ENCODE results near the gene MFF. TPM values are rescaled to one million over a fixed set of nuclear protein-coding genes. Genes with fewer than 3 reads are reported as not detected.
"Not testable (repeated sequence)": the region's sequence is repeated elsewhere in the genome, so short reads cannot be mapped to it uniquely, and the experiment has no call there.

The MFF gene
- total RNA-seq, 1 donor from 2014 or later = 35.4 TPM

DNA sequence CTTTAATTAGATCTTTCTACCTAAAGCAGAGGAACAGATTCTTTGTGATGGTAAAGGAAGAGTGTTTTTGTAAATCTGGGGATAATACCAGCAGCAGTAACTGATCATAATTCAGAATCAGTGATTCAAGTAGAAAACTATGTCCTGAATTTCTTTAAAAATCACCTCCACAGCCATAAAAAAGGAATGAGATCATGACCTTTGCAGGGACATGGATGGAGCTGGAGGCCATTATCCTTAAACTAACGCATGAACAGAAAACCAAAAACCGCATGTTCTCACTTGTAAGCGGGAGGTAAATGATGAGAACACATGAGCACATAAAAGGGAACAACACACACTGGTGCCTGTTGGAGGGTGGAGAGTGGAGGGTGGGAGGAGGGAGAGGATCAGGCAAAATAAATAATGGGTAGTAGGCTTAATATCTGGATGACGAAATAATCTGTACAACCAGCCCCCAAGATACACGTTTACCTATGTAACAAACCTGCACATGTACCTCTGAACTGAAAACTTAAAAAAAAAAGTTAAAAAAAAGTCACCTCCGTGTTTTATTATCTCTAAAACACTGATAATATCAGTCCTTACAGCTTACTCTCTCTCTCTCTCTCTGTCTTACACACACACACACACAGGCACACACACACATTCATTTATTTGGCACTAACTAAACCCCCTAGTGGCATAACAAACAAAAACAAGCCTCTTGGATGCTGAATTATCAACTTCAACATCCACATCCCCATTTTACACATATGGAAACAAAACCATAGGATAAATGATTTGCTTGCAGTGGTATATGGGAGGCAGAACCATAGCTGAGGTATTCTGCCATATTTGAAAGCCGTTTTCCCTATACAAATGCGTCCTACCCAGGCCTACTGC, 52.7 kb downstream of the MFF start:
- no peak for DNase-seq (ENCODE audit: low read depth in 2 of 2)

DNA sequence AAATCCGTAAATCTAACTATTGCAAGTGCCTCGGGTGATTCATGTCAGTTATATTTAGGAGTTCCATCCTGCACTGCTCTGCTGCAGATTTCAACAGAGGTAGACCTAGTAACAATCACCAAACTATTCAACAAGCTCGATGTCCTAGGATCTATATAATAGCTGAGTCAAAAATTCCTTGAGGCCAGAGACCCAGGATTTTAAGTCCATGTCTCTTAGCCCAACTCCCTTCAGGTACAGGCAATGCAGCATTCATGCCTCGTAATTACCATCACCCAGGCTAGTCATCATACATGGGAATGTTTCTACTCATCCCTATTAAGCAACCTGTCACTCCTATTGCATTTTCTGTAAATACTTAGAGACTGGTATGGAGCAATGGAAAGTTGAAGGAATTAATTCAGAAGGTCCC, 53.3 kb downstream of the MFF start:
- no peak for DNase-seq (ENCODE audit: low read depth in 2 of 2)

DNA sequence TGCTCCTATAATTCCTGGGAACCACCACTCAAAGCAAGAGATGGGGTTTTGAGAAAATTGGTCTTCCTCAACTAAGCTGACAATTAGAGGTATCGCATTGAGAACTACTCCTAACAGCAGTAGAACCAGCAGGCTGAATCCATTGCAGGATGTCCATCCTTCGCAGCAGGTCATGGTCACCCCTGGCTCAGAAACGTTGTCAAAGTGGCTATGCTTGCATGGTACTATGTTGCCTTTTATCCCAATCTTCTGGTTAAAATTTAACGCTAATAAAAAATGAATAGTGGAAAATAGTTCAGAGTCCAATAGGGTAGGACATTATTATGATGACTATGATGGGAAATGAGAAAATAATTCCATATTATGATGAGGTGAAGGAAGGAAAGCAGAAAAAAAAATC, 54.0 kb downstream of the MFF start, which contains the start of gene TM4SF20:
Gene TM4SF20, minus strand, starts transcription at position 212 of the 400 bp plus-strand sequence. Its CDS starts 38 bp downstream, at position 174.
- DNase-seq (ENCODE audit: low read depth in 2 of 2) = no peak

DNA sequence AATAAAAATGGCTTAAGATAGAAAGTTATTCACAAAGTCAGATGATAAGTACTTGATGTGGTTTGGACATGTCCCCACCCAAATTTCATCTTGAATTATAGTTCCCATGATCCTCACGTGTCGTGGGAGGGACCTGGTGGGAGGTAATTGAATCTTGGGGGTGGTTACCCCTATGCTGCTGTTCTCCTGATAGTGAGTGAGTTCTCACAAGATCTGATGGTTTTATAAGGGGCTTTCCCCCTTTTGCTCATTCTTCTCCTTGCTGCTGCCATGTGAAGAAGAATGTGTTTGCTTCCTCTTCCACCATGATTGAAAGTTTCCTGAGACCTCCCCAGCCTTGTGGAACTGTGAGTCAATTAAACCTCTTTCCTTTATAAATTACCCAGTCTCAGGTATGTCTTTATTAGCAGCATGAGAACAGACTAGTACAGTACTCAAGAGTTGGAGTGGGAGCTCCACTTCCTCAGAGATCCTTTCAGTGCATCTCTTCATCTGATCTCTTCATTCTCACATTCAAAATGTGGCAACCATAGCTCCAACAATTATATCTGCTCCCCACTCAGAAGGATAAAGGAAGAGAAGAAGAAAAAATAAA, 57.3 kb downstream of the MFF start:
- not testable (repeated sequence) for DNase-seq (ENCODE audit: low read depth in 2 of 2)

DNA sequence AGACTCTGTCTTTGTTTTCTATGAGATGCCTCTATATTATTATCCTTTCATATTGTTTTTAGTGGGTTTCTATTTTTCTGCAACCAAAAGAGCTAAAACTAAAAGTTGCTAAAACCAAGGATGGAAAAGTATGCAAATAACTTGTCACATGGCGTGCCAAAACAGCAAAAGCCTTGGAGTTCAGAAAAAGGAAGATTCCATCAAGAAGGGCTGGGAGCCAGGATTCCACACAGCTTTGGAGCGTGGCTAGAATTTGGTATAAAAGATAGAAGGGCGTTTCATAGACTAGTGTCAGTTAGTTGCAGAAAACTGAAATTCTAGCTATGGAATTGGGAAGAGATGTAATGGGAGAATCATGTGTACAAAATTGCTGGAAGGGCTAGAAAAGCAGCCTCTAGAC, 58.6 kb downstream of the MFF start:
- DNase-seq (ENCODE audit: low read depth in 2 of 2) = no peak

DNA sequence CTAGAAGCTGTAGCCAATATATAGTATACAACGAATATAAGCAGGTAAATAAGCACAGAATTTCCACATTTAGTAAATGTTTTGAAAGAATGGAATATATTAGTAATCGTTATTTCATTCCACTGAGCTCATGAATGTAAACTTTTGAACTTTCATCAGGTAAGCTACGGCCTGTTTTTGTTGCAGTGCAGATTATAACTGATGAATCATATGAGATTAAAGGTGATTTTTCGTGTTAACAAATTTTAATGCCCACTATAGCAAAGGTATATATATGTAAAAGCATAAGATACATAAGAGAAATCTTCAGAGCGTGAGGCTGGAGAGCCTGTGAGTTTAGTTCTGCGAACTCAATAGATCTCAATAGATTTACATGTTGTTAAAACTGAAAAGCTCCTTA, 61.6 kb downstream of the MFF start:
- no peak for DNase-seq (ENCODE audit: low read depth in 2 of 2)

DNA sequence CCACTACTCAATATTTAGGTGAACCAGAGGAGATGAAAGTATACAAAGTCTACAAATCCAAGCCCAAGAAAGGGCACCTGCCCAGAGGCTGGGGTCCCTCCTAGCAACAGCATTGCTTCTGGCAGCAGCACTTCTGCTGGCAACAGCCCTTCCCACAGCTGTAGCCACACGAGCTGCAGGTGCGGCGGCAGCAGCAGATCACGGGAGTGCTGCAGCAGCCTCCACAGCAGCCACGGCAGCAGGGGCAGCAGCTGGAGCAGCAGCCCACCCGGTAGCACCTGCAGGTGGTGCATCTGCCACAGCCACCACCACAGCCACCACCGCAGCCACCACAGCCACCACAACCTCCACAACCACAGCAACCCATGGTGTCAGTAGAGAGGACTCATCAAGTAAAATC, 62.5 kb downstream of the MFF start, which contains the start of gene SCYGR1:
Gene SCYGR1, minus strand, starts transcription at position 367 of the 400 bp plus-strand sequence. Its CDS starts 0 bp downstream, at position 367.
- DNase-seq (ENCODE audit: low read depth in 2 of 2) = not testable (repeated sequence)

DNA sequence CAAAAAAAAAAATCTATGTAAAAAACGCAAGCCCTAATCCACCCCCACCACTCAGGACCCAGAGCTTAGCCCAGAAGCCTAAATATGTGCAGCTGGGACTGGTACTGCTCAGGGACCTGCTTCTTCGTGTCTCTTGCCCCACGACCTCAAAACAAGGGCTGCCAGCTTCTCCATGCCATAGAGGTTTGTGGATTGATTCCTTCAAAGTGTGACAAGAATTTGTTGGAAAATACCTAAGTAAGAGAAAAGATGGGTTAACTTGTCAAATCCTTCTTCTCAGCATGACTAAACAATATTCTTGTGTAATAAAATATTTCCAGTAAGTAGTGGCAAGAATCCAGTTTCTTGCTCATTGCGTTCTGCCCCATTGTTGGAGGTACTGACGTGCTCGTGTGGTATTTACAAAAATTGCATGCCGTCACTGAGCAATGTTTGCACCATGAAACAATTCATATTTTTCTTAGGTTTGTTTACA, 63.5 kb downstream of the MFF start:
- DNase-seq (ENCODE audit: low read depth in 2 of 2) = no peak

DNA sequence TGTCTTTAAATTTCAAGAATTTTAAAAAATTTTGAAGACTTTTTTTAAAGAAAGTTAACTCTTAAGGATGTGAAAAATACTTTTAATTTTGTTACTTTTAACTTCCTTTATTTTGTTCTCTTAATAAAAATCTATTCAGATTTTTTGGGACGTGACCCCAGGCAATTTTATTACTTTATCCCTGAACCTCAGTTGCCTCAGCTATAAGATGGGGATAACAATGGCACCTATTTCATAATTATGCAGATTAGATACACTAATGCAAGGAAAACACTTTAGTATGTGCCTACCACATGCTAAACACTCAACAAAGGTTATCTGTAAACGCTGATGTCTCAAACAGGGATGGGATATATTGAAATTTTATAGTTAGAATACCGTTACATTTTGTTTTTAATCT, 64.2 kb downstream of the MFF start:
- DNase-seq (ENCODE audit: low read depth in 2 of 2) = no peak

DNA sequence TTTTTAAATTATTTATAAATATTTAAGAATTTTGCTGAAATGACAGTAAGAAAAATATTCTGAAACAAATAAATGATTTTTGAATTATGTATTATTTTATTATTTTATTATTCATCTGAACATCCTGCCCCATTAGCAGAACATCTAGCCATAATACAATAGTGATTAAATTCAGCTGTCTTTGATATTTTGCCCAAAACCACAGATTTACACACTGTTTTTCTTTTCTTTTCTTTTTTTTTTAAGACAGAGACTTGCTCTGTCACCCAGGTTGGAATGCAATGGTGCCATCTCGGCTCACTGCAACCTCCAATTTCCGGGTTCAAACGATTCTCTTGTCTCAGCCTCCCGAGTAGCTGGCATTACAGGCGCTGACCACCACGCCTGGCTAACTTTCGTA, 64.6 kb downstream of the MFF start:
- no peak for DNase-seq (ENCODE audit: low read depth in 2 of 2)

DNA sequence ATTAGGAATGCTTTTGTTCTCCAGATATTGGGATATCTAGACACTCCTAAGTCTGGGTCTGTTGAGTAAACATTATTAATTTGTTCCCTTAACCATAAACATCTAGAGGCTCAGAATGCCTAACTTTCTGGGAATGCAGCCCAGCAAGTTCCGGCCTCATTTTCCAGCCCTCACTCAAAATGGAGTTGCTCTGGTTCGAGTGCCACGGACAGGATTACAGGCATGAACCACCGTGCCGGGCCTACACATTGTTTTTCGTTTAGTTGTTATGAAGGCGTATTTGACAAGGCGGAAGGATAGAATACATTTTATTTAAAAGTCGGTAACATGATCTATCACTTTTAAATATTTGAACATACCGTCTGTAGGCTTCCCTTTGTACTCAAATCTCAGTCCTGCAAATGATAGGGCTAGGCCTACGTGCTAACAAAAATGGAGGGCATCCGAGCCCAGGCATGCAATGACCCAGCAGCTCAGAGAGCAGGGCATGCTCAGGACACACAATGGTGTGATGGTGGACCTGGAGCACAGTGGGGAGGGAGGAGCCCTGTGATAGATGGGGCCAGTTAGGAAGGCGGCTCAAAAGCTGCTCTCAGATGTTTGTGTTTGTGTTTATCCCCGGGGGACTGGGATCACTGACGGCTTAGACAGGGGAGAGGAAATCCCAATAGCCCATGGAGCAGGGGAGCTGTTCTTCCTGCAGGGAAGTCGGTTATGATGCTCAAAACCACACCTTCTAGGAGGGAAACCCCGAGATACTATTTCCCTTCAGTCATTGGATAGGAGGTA, 65.6 kb downstream of the MFF start:
- DNase-seq (ENCODE audit: low read depth in 2 of 2) = no peak

DNA sequence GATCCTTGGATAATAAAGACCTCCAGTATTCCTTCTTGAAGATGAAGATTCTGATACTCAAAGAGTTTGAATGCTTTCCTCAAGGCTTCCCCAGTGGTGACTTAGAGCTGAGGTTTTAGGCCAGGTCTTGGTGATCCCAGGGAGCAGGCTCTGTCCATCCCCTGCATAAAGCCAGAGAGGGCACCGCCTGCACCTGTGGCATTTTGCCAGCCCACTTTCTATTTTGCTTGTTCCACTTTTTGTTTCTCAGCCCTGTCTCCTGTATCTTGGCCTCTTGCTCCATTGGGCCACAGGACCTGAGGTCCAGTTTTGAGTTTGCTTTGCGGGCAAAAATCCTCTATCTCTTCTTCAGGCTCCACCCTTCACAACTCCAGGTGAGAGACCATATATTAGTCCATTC, 69.3 kb downstream of the MFF start:
- DNase-seq (ENCODE audit: low read depth in 2 of 2) = no peak

DNA sequence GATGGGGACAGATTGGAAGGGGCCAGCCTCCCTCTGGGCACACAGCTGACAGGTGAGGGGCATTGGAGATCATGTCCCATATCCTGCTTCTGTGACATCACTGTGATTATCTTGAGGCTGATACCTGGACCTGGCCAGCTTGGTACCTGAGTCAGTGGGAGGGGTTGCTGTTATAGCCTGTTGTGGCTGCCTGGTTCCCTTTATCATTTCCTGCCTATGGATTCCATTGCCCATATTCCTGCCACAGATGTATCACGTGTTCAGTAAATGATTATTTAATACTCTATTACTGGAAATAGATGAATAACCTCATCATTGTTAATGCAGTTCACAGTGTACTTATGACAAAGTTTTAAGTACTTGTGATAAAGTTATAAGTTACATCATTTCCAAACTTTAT, 70.5 kb downstream of the MFF start:
- DNase-seq (ENCODE audit: low read depth in 2 of 2) = no peak

DNA sequence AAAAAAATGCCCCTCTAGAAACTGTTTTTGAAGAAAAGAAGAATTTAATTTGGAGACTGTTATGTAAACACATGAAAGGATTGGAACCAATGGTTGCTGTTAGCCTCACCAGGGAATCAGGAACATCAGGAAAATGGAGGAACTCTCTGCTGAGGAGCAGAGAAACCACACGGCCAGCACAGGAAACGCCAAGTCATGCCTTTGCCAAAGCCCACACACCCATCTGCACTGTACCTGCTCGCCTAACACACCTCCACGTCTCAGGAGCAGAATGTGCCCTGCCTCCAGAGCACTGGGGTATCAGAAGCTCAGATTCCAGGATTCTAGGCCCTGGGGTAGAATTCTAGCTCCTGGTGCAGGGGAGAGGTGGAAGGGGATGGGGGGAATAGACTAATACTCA, 72.5 kb downstream of the MFF start:
- no peak for DNase-seq (ENCODE audit: low read depth in 2 of 2)

DNA sequence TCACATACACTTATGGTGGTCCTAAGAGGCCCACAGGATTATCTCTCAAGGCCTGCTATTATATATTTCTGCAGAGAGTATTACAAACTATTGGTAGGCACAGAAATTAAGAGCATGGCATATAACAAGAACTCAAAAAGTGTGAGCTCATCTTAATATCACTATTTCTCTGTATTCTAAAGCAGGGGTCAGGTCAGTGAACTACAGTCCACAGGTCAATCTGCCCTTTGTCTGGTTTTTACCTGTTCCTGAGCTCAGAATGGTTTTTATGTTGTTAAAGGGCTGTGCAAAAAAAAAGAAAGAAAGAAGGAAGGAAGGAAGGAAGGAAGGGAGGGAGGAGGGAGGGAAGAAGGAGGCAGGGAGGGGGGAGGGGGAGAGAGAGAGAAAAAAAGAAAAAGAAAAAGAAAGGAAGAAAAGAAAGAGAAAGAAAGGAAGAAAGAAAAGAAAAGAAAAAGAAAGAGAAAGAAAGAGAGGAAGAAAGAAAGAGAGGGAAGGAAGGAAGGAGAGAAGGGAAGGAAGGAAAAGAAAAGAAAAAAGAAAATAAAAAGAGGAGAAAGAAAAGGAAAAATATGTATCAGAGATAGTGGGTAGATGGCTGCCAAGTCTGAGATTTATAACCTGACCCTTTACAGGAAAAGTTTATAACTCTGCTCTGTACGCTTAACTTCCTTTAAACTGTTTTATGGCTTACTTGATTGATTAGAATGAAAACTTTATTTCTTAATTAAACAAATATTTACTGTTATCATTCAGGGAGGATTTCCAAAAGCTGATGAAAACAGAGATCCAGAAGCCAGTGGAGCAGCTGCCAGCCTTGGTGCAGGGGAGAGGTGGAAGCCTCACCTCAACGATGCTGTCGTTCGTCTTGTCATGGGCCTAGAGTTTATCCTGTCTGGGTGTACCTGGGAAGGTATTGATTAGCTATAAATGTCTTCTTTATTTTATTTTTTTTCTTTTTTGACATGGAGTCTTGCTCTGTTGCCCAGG, 73.9 kb downstream of the MFF start:
- DNase-seq (ENCODE audit: low read depth in 2 of 2) = no peak

DNA sequence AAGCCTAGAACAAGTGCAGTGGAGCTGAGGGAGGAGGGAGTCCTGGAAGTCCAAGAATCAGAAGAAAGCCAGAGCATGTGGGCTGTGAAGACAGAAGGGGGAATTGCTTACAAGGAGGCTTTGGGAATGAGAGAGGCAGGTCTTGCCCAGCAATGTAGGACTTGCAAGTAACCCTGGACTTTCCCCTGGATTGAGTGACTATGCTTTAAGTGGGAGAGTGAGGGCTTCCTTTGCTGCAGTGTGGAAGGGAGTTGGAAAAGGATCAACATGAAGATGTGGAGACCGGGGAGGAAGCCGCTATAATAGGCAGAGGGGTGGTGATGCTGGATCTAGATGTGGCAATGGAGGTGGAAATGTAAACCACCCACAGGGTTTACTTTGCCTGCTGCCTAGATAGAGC, 76.5 kb downstream of the MFF start:
- DNase-seq (ENCODE audit: low read depth in 2 of 2) = no peak

DNA sequence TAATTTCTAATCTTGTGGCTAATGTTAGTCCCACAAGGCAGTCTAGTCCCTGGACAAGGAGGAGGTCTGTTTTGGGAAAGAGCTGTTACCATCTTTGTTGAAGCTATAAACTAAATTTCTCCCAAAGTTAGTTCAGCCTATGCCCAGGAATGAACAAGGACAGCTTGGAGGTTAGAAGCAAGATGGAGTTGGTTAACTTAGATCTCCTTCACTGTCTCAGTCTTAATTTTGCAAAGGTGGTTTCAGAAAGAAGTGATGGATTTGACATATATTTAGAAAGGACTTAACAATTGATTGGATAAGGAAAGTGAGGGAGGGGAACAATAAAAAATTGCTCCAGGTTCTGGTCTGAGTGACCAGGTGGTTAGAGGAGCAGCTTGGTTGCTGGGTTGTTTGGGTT, 77.3 kb downstream of the MFF start:
- DNase-seq (ENCODE audit: low read depth in 2 of 2) = no peak

DNA sequence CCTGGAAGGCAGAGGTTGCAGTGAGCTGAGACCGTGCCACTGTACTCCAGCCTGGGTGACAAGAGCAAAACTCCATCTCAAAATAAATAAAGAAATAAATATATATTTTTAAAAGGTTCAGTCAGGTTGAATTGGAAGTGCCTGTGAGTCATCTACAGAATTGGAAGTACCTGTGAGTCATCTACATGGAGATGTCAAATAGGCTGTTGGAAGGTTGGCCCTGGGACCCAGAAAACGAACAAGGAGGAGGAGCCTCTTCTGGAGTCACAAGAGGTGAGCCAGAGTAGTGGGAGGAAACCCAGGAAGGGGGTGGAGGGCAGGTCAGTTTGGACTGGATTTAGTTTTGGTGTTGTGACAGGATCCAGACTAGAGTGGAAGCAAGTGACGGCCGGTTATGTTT, 77.9 kb downstream of the MFF start:
- no peak for DNase-seq (ENCODE audit: low read depth in 2 of 2)

DNA sequence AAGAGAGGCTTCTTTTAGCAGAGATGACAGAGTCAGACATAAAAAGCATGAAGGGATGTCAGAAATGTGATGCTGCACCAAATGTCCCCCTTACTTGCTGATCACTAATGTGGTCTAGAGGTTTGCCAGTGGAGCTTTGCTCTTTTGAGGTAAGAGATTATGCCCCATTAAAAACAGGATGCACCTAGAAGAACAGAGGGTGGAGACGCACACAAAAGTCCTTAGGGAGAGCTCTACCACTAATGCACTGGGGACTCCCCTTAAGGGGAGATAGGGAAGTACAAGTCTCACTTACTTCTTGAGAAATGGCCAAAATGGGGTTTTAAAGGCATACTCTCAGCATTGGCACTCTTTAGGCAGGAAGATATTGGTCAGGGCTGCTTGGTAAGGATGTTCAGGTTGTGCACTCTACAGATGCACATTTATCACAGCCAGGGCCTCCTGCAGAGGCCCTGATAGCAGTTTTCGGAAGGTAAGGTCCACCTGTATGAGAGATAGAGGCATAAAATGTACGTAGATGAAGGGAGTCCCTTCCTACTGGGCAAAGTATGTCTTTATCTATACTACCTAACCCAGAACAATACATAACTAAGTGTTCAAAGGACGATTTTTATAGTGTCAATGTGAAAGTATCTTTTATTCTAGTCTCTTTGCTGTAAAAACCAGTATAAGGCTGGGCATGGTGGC, 79.7 kb downstream of the MFF start:
- DNase-seq (ENCODE audit: low read depth in 2 of 2) = no peak

All from dermis microvascular lymphatic vessel endothelial cell (primary cell).